GM20000 (cell line): ENCODE data around the gene GAB2.

Source experiments
- DNase-seq: peaks from one replicate; pipeline ENCODE4 v3.0.0; 2012; ENCODE audit warnings: low spot score
- TF ChIP-seq, protein P1 (sequence below): IDR thresholded peaks from 2 replicates; pipeline ENCODE4 v1.5.1; 2012; ENCODE audit warnings: mild to moderate bottlenecking, control low read depth; ENCODE audit errors: extremely low read depth, missing control alignments

The GAB2 gene

DNA sequence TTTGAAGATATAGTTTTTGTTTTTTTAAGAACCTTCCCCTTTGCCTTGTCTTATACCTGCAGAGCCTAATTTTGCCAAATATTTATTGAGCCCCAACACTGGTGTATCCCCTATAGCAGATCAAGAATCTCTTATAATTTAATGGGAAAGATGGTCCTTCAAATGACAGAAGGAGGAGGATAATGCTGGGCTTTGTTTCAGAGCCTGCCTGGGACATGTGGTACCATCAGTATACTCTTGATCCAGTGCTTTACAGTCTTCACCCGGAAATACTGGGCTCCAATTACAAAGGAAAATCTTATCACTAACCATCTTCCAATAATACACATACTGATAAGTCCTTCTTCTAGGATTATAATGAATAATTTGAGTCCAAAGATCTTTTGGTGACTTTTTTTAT lies 84.7 kb downstream of the GAB2 start:
- TF ChIP-seq, protein P1, sequence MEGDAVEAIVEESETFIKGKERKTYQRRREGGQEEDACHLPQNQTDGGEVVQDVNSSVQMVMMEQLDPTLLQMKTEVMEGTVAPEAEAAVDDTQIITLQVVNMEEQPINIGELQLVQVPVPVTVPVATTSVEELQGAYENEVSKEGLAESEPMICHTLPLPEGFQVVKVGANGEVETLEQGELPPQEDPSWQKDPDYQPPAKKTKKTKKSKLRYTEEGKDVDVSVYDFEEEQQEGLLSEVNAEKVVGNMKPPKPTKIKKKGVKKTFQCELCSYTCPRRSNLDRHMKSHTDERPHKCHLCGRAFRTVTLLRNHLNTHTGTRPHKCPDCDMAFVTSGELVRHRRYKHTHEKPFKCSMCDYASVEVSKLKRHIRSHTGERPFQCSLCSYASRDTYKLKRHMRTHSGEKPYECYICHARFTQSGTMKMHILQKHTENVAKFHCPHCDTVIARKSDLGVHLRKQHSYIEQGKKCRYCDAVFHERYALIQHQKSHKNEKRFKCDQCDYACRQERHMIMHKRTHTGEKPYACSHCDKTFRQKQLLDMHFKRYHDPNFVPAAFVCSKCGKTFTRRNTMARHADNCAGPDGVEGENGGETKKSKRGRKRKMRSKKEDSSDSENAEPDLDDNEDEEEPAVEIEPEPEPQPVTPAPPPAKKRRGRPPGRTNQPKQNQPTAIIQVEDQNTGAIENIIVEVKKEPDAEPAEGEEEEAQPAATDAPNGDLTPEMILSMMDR = no peak
- DNase-seq = no peak

DNA sequence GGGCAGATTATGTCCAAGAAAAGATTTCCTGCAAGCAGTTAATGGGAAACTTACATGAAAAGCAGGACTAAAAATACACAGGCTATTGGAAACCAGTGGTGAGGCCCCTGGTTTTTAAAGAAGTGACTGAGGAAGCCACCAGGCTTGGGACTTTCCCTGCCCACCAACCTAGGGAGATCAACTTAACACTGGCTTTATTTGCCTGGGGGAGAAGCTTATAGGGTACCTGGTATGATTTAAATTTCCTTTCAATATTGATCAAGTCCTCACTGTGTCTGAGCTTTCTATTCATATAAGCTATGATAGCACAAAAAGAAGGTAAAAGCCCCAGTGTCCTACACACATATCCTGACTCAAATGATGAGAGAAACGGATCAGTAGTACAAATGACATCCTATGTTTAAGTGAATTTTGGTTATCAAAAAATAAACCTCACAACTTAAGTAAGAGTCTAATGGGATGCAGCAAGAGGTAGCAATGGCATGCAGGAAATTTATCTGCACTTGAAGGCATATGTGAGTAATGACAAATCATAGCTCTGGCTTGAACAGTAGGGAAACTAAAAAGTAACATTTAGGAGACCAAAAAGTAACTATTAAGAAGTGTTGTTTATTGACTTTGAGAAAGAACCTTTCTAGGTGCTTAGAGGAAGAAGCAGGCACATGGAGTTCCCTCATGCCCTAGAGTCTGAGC lies 85.3 kb downstream of the GAB2 start:
- DNase-seq = no peak
- TF ChIP-seq, protein P1 = no peak

DNA sequence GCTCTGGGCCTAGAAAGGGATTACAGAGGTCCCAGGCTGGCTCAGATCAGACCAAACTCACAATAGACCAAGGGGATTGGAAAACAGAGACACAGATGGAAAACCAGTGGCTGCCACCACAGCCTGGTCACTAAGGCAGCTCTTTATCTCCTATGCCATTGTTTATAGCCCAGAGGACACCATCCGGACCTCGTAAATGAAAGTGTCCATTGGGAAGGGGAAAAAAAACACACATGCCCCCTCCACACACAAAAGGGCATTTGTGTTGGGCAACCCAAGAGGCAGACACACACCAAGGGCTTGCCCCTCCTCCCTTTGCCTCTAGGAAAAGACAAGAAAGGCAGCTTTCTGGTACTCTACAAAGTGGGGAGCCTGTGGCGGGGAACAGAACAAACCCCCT lies 85.9 kb downstream of the GAB2 start:
- TF ChIP-seq, protein P1 = no peak
- DNase-seq = no peak

DNA sequence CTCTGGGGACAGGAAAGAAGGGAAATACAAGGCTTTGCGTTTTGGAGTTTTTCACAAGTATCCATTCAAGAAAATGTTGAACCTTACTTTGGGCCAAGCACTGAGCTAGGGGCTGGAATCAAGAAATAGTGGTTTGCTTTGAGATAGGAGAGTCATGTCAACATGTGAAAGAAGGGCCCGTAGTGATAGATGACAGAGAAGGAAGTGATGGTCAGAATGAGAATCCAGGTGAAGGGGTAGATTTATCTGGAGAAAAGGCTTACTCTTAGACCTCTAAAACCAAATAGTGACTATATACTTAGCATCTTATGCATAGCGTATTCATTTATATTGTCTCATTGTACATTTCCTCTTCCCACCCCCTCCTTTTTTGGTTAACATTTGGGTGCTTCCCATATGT lies 87.3 kb downstream of the GAB2 start:
- TF ChIP-seq, protein P1 = no peak
- DNase-seq = no peak

DNA sequence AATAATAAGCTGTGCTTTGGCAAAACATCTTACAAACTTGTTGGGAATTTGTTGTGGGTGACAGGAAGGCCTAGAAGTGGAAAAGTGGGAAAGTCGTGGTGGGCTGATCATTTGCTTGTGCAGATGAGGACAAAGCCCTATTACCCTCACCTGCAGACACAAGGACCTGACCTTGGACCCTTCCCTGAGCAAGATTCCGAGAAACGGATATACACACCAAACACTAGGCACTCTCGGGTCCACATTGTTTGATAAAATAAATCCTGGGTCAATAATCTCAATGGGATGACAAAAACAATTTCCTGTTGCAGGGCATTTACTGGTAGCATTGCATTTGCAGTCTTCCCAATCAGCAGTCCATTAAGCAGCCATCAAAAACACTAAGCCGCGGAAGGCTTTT lies 89.7 kb downstream of the GAB2 start:
- TF ChIP-seq, protein P1 = no peak
- no peak for DNase-seq

DNA sequence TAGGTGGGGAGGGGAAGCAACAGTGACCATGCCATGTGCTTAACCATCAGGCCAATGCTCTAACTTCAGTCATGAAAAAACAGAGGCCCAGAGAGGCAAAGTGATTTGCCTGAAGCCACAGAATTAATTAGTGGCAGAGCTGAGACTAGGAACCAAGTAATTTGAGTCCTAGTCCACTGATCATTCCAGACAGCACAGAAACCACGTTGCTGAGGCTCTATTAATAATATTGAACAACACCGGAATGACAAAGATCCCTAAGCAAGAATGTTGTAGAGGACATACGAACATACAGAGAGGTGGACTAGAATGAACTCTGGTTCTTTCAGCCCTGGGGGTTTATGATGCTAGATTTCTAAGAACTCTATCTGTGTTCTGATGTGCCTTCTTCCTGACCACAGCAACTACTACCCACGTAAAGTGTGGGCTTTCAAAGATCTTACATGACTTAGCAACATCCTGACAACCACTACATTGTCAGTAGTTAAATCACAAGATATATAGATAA lies 92.3 kb downstream of the GAB2 start:
- no peak for DNase-seq
- TF ChIP-seq, protein P1 = no peak

DNA sequence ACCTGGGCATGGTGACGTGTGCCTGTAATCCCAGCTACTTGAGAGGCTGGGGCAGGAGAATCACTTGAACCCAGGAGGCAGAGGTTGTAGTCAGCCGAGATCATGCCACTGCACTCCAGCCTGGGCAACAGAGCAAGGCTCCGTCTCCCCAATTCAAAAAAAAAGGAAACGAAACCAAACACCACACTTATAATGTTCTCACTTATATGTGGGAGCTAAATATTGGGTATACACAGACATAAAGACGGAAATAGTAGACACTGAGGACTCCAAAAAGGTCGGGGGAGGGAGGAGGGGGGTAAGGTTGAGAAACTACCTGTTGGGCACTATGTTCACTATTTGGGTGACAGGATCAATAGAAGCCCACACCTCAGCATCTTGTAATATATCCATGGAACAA lies 94.3 kb downstream of the GAB2 start:
- no peak for DNase-seq
- TF ChIP-seq, protein P1 = no peak
